LNCaP clone FGC (cell line): ENCODE measurements around the gene BARD1.

ENCODE experiments used
- DNase-seq: peaks from one replicate; pipeline ENCODE4 v3.0.0-alpha.2; 2011; ENCODE audit warnings: low read depth
- H3K4me3 ChIP-seq: 2 replicates; pipeline ENCODE4 v1.5.1; 2011; ENCODE audit warnings: mild to moderate bottlenecking, low read depth, low read length, control low read depth
- CTCF ChIP-seq: IDR thresholded peaks from 2 replicates; pipeline ENCODE4 v1.5.1; 2012; ENCODE audit warnings: mild to moderate bottlenecking; ENCODE audit not compliant: control insufficient read depth, insufficient read depth; ENCODE audit errors: extremely low read depth

Gene BARD1

GRCh38 chr2:214772443-214773015 lies 37.0 kb downstream of the BARD1 start:
- no peak overlapping the region for H3K4me3 ChIP-seq
- DNase-seq, result no peak

GRCh38 chr2:214765180-214765579 lies 44.3 kb downstream of the BARD1 start:
- TF ChIP-seq CTCF, result no peak
- H3K4me3 ChIP-seq, result no peak overlapping the region
- no peak for DNase-seq

More at GRCh38 chr2:214772443-214773015, 37.0 kb downstream of the BARD1 start:
- no peak for TF ChIP-seq CTCF

GRCh38 chr2:214753455-214753854 lies 56.0 kb downstream of the BARD1 start:
- TF ChIP-seq CTCF, result no peak
- DNase-seq, result no peak
- no peak overlapping the region for H3K4me3 ChIP-seq

GRCh38 chr2:214750529-214750928 lies 59.0 kb downstream of the BARD1 start:
- no peak overlapping the region for H3K4me3 ChIP-seq
- no peak for TF ChIP-seq CTCF
- DNase-seq, result no peak

- H3K4me3 ChIP-seq, result no peak overlapping the region
- no peak for TF ChIP-seq CTCF
- no peak for DNase-seq
These were observed 61.5 kb downstream of the BARD1 start for GRCh38 chr2:214747992-214748391.

GRCh38 chr2:214742119-214742518 lies 67.4 kb downstream of the BARD1 start:
- no peak for DNase-seq
- no peak overlapping the region for H3K4me3 ChIP-seq

More at GRCh38 chr2:214742119-214742518, 67.4 kb downstream of the BARD1 start:
- TF ChIP-seq CTCF, result no peak
